Thyroid gland (tissue), 4 donors: ENCODE results near the gene ITGA5.

Experiments
- CTCF ChIP-seq, 6 experiments: fragments of 200-600 bp in 3 of 6; fragments of 450-650 bp in 3 of 6; sonication (generic) in 3 of 6; IDR thresholded peaks; one replicate each; pipeline ENCODE4 v1.5.1; 2016 to 2019; ENCODE audit warnings: antibody characterized with exemption in 6 of 6, mild to moderate bottlenecking in 2 of 6, inconsistent platforms in 1 of 6, moderate library complexity in 1 of 6
- POLR2A ChIP-seq, 2 donors: fragments of 450-650 bp; IDR thresholded peaks; one replicate each; pipeline ENCODE4 v1.6.1; 2017; ENCODE audit warnings: antibody characterized with exemption in 2 of 2, mild to moderate bottlenecking in 2 of 2, moderate library complexity in 1 of 2

DNA sequence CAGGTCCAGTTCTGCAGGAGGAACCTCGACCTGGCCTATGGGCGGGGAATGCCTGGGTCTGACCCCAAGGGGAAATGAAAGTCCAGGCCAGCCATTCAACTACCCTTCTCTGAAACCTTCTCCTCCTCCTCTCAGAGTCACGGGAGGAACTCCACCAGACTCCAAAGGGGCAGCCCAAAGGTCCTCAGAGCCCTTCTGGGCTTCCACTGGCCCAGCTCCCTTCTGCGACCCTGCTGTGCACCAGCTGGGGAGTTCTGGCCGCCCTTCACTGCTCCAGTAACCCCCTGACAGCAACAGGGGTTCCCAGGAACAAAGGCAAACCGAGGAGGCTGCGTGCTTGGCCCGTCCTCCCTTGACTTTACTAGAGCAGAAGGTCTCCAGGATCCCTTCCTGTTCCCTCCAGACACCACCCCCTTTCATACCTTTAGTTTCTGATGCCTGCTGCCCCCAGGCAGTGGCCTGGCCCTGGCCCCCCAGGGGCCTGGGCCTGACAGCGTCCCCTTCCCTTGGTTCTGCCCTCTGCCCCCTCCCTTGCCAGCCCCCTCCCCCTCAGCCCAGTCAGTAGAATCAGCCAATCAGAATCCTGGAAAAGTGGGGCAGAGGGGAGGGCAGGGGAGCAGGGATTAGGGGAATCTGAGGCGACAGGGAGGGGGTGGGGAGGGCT, 33.7 kb downstream of the ITGA5 start:
- TF ChIP-seq CTCF (IDR thresholded peaks at IDR 0.05) (no peak), POLR2A (IDR thresholded peaks at IDR 0.05) (no peak)
